IMR-90 (cell line): Measurements from ENCODE around the gene GTF3C1. TPM values are rescaled to one million over a fixed set of nuclear protein-coding genes. Genes with fewer than 3 reads are reported as not detected.
A peak's percentile ranks its signal among the peaks of the same experiment; 100 is the strongest.

Experiments used
- ATAC-seq: fragments of 200-7000 bp; cut with Tn5 transposase; 2 replicates; pipeline ENCODE4 v1.9.1; 2020; ENCODE audit warnings: low read depth, mild to moderate bottlenecking, moderate library complexity
- BruUV-seq: library from RNA; stranded (reverse); fragments of 400-500 nt; replicated peaks from 2 replicates; lab custom pipeline; 2021; lab: Mats Ljungman, UMichigan
- CTCF ChIA-PET: fragments of 300-600 bp; formaldehyde crosslinking; extraction: SDS; loops from one replicate; lab custom pipeline; 2021; ENCODE audit warnings: antibody characterized with exemption; lab: Yijun Ruan, JAX
- POLR2A ChIA-PET: fragments of 300-600 bp; sonication (Branson Sonifier 250); formaldehyde crosslinking; loops from one replicate; lab custom pipeline; 2022; ENCODE audit warnings: antibody characterized with exemption; ENCODE audit not compliant: unreplicated experiment; lab: Charles Lee
- DNase-seq: peaks from one replicate; pipeline ENCODE4 v3.0.0; 2013
- H2AFZ ChIP-seq: replicated peaks from 2 replicates; pipeline ENCODE3; 2013; ENCODE audit warnings: low read length, mild to moderate bottlenecking; ENCODE audit not compliant: poor library complexity
- H2AK5ac ChIP-seq: 2 replicates; pipeline ENCODE4 v1.6.1; 2013; ENCODE audit warnings: low read depth, low read length, inconsistent platforms
- H2AK9ac ChIP-seq: replicated peaks from 2 replicates; pipeline ENCODE3; 2013; ENCODE audit warnings: mild to moderate bottlenecking, low read depth, low read length, moderate library complexity; ENCODE audit not compliant: poor library complexity
- H2BK120ac ChIP-seq: 2 replicates; pipeline ENCODE4 v1.6.1; 2013; ENCODE audit warnings: low read depth, low read length, inconsistent platforms
- H2BK15ac ChIP-seq: 3 replicates; pipeline ENCODE4 v1.6.1; 2013; ENCODE audit warnings: low read depth, low read length, inconsistent platforms
- H2BK20ac ChIP-seq: 2 replicates; pipeline ENCODE4 v1.6.1; 2013; ENCODE audit warnings: low read depth, mild to moderate bottlenecking, inconsistent platforms, low read length, moderate library complexity
- H2BK5ac ChIP-seq: 2 replicates; pipeline ENCODE4 v1.6.1; 2013; ENCODE audit warnings: mild to moderate bottlenecking, low read depth, low read length, inconsistent platforms; ENCODE audit not compliant: poor library complexity, severe bottlenecking
- H3K14ac ChIP-seq: replicated peaks from 2 replicates; pipeline ENCODE4 v1.6.1; 2013; ENCODE audit warnings: low read depth, low read length, inconsistent platforms
- H3K18ac ChIP-seq: 2 replicates; pipeline ENCODE4 v1.6.1; 2013; ENCODE audit warnings: low read depth, low read length, control low read depth
- H3K23ac ChIP-seq: 2 replicates; pipeline ENCODE4 v1.6.1; 2013; ENCODE audit warnings: low read depth, low read length, inconsistent platforms
- H3K27ac ChIP-seq: 2 replicates; pipeline ENCODE4 v1.5.1; 2013; ENCODE audit warnings: mild to moderate bottlenecking, control low read depth, low read length; ENCODE audit not compliant: insufficient read depth
- H3K27me3 ChIP-seq: 2 replicates; pipeline ENCODE4 v1.6.1; 2013; ENCODE audit warnings: low read length; ENCODE audit not compliant: control insufficient read depth, insufficient read depth
- H3K36me3 ChIP-seq: 2 replicates; pipeline ENCODE4 v1.6.1; 2013; ENCODE audit warnings: low read length, mixed read lengths; ENCODE audit not compliant: control insufficient read depth, insufficient read depth
- H3K4ac ChIP-seq: 2 replicates; pipeline ENCODE4 v1.6.1; 2013; ENCODE audit warnings: low read depth, low read length, inconsistent platforms
- H3K4me1 ChIP-seq: 2 replicates; pipeline ENCODE4 v1.6.1; 2013; ENCODE audit warnings: low read length, mixed read lengths; ENCODE audit not compliant: control insufficient read depth, insufficient read depth
- H3K4me2 ChIP-seq: 2 replicates; pipeline ENCODE4 v1.6.1; 2013; ENCODE audit warnings: low read depth, mild to moderate bottlenecking, control low read depth, low read length, moderate library complexity
- H3K4me3 ChIP-seq: 2 replicates; pipeline ENCODE4 v1.5.1; 2013; ENCODE audit warnings: low read depth, mild to moderate bottlenecking, control low read depth, low read length, moderate library complexity; ENCODE audit not compliant: insufficient read depth
- H3K56ac ChIP-seq: 2 replicates; pipeline ENCODE4 v1.6.1; 2013; ENCODE audit warnings: low read length, inconsistent platforms; ENCODE audit not compliant: insufficient read depth; ENCODE audit errors: extremely low read depth
- H3K79me1 ChIP-seq, 2 experiments: 2 replicates each; pipeline ENCODE4 v1.6.1; 2013; ENCODE audit warnings: low read length in 2 of 2, inconsistent platforms in 1 of 2, low read depth in 1 of 2
- H3K9ac ChIP-seq: 2 replicates; pipeline ENCODE4 v1.6.1; 2013; ENCODE audit warnings: low read depth, low read length, control low read depth
- H3K9me1 ChIP-seq: 2 replicates; pipeline ENCODE4 v1.6.1; 2013; ENCODE audit warnings: low read length, inconsistent platforms; ENCODE audit not compliant: insufficient read depth
- H3K9me3 ChIP-seq: 2 replicates; pipeline ENCODE4 v1.6.1; 2013; ENCODE audit warnings: low read length; ENCODE audit not compliant: control insufficient read depth, insufficient read depth
- H4K20me1 ChIP-seq: 2 replicates; pipeline ENCODE4 v1.6.1; 2013; ENCODE audit warnings: low read length, inconsistent platforms; ENCODE audit not compliant: insufficient read depth
- H4K5ac ChIP-seq: 2 replicates; pipeline ENCODE4 v1.6.1; 2013; ENCODE audit warnings: mild to moderate bottlenecking, low read depth, low read length, control low read depth
- H4K8ac ChIP-seq, 2 experiments: 2 replicates each; pipeline ENCODE4 v1.6.1; 2013; ENCODE audit warnings: low read depth in 2 of 2, low read length in 2 of 2, control low read depth in 1 of 2, inconsistent platforms in 1 of 2
- H4K91ac ChIP-seq: 2 replicates; pipeline ENCODE4 v1.6.1; 2013; ENCODE audit warnings: low read depth, low read length, inconsistent platforms; ENCODE audit not compliant: insufficient read depth
- BHLHE40 ChIP-seq: fragments of 150-350 bp; IDR thresholded peaks from 2 replicates; pipeline ENCODE4 v1.6.1; 2016; ENCODE audit warnings: mild to moderate bottlenecking, low read depth, low read length
- CEBPB ChIP-seq: IDR thresholded peaks from 2 replicates; pipeline ENCODE4 v1.6.1; 2012; ENCODE audit warnings: low read depth, low read length, improper control_type of control experiment
- CHD1 ChIP-seq: IDR thresholded peaks from 2 replicates; pipeline ENCODE4 v1.6.1; 2012; ENCODE audit warnings: low read depth, low read length, improper control_type of control experiment
- CTCF ChIP-seq: conservative IDR thresholded peaks from 2 replicates; pipeline ENCODE4 v1.5.1; 2012; ENCODE audit warnings: mild to moderate bottlenecking, low read depth, low read length, improper control_type of control experiment
- FOS ChIP-seq: fragments of 150-350 bp; IDR thresholded peaks from 2 replicates; pipeline ENCODE4 v1.6.1; 2016; ENCODE audit warnings: low read depth, low read length
- MAFK ChIP-seq: IDR thresholded peaks from 2 replicates; pipeline ENCODE4 v1.6.1; 2012; ENCODE audit warnings: low read depth, low read length, improper control_type of control experiment
- MAZ ChIP-seq: IDR thresholded peaks from 2 replicates; pipeline ENCODE4 v1.6.1; 2012; ENCODE audit warnings: low read depth, mild to moderate bottlenecking, low read length, improper control_type of control experiment, moderate library complexity, borderline replicate concordance
- MXI1 ChIP-seq: IDR thresholded peaks from 2 replicates; pipeline ENCODE4 v1.6.1; 2012; ENCODE audit warnings: low read depth, mild to moderate bottlenecking, low read length, moderate library complexity, borderline replicate concordance
- NFE2L2 ChIP-seq: fragments of 150-350 bp; IDR thresholded peaks from 2 replicates; pipeline ENCODE4 v1.6.1; 2016; ENCODE audit warnings: low read depth, mild to moderate bottlenecking, low read length
- POLR2A ChIP-seq: IDR thresholded peaks from 2 replicates; pipeline ENCODE4 v1.6.1; 2012; ENCODE audit warnings: mild to moderate bottlenecking, low read depth, low read length
- RAD21 ChIP-seq: IDR thresholded peaks from 2 replicates; pipeline ENCODE4 v1.6.1; 2012; ENCODE audit warnings: low read length, improper control_type of control experiment
- RCOR1 ChIP-seq: IDR thresholded peaks from 2 replicates; pipeline ENCODE4 v1.6.1; 2012; ENCODE audit warnings: mild to moderate bottlenecking, low read length, improper control_type of control experiment; ENCODE audit not compliant: insufficient replicate concordance
- RFX5 ChIP-seq: IDR thresholded peaks from 2 replicates; pipeline ENCODE4 v1.8.0; 2012; ENCODE audit warnings: low read depth, mild to moderate bottlenecking, low read length, moderate library complexity
- SMC3 ChIP-seq: fragments of 150-350 bp; IDR thresholded peaks from 2 replicates; pipeline ENCODE4 v1.6.1; 2016; ENCODE audit warnings: low read depth, mild to moderate bottlenecking, antibody characterized with exemption, low read length, moderate library complexity
- USF2 ChIP-seq: fragments of 150-350 bp; IDR thresholded peaks from 2 replicates; pipeline ENCODE4 v1.6.1; 2017; ENCODE audit warnings: mild to moderate bottlenecking, antibody characterized with exemption, low read length, low read depth
- WGBS, 2 experiments: methylation state at CpG; one replicate each; pipeline versions ENCODE4 v1.1.5 to v1.1.7; 2013; ENCODE audit warnings: missing lambda C conversion rate in 2 of 2; ENCODE audit not compliant: insufficient read length in 1 of 2; ENCODE audit errors: extremely low coverage in 2 of 2; 5-methylcytosine and 5-hydroxymethylcytosine counted together
- dilution Hi-C: fragments of 300-500 bp; cut with HindIII; formaldehyde crosslinking; loops from one replicate; pipeline ENCODE4 v1.14.3; 2018; ENCODE audit warnings: low sequenced_read_pairs; ENCODE audit not compliant: unreplicated experiment
- in situ Hi-C: fragments of 300-500 bp; cut with MboI; formaldehyde crosslinking; loops from 3 replicates; pipeline ENCODE4 v1.14.3; 2019; ENCODE audit warnings: low sequenced_read_pairs, inconsistent platforms, mixed read lengths
- intact Hi-C: fragments of 100-400 bp; cut with micrococcal nuclease; formaldehyde crosslinking; loops from 2 replicates; pipeline ENCODE4 v1.10.0; 2022
- polyA plus RNA-seq, 3 experiments: library from polyadenylated mRNA; depleted of rRNA; stranded (reverse); fragments of >200 nt; gene quantifications; 2 replicates each; pipeline ENCODE4 v1.2.3, GENCODE V29; 2012; ENCODE audit warnings: low replicate concordance in 1 of 3
- total RNA-seq: library from RNA; depleted of rRNA; stranded (reverse); fragments of >200 nt; gene quantifications from 2 replicates; pipeline ENCODE4 v1.2.3, GENCODE V29; 2012

Gene GTF3C1
- total and polyA plus RNA-seq, 2 of the 4 experiments (the other 2 are of a cell fraction), result 50.8 to 68.1 TPM

- no peak overlapping the region for H3K56ac ChIP-seq
- no peak for ATAC-seq
- 85% methylated on average over 2 of the region's 10 CpGs; no CpG with 5 or more reads in 1 of the 2 experiments for WGBS, 2 experiments
- H2AFZ ChIP-seq, result peak overlapping the region; percentile 34
- in situ Hi-C loops (no loop called here), intact Hi-C loops (no loop called here), dilution Hi-C loops (no loop called here)
- no peak overlapping the region for H3K18ac ChIP-seq
- H3K9me3 ChIP-seq, result no peaks in the 10 kb centered on the region
- H3K9ac ChIP-seq, result no peak overlapping the region
- no peak overlapping the region for H3K4ac ChIP-seq
- H3K4me2 ChIP-seq, result no peak overlapping the region
- H3K4me1 ChIP-seq, result peaks cover 8% of the 10 kb centered on the region
- BruUV-seq, result no TSS peak
- H3K23ac ChIP-seq, result no peak overlapping the region
- no peak overlapping the region for H2BK15ac ChIP-seq
- no peak overlapping the region for H4K8ac ChIP-seq
- no peak overlapping the region for H4K5ac ChIP-seq
- no peaks in the 10 kb centered on the region for H3K27me3 ChIP-seq
- peak overlapping the region; percentile 56 for H2AK9ac ChIP-seq
- H2BK5ac ChIP-seq, result no peak overlapping the region
- no peaks in the 10 kb centered on the region for H4K20me1 ChIP-seq
- H3K79me1 ChIP-seq, result no peaks in the 10 kb centered on the region; a peak in 1 of 4 replicates
- POLR2A ChIA-PET, result interaction anchor here (0.5 kb wide), 1 partner anchor 8 kb away, joined by 5 read pairs; no protein-coding TSS in a partner anchor
- no peak overlapping the region for H3K14ac ChIP-seq
- no peak overlapping the region for H2BK120ac ChIP-seq
- H3K36me3 ChIP-seq, result no peaks in the 10 kb centered on the region
- H2BK20ac ChIP-seq, result no peak overlapping the region
- TF ChIP-seq MXI1 (no peak), NFE2L2 (no peak), SMC3 (no peak), CTCF (no peak), RAD21 (no peak), POLR2A (no peak), RCOR1 (no peak), CHD1 (no peak), USF2 (no peak), MAZ (no peak), BHLHE40 (no peak), CEBPB (no peak), MAFK (no peak), RFX5 (no peak), FOS (no peak)
- no peak overlapping the region for H3K4me3 ChIP-seq
- no peak overlapping the region for H3K27ac ChIP-seq
- no peak overlapping the region for H4K91ac ChIP-seq
- peaks cover 7% of the 10 kb centered on the region for H3K9me1 ChIP-seq
- DNase-seq, result peak; percentile 52
- H2AK5ac ChIP-seq, result 0 out of 2 replicates have a peak overlapping the region, but pooled peaks have one; percentile 3
- CTCF ChIA-PET, result interaction anchor here (0.6 kb wide), 2 partner anchors 8 to 275 kb away, joined by 3 to 6 read pairs; no protein-coding TSS in a partner anchor
These were observed 118.7 kb downstream of the GTF3C1 start for GRCh38 chr16:27430923-27431484.
